ENCODE data around the gene DPYSL4. TPM values are rescaled to one million over a fixed set of nuclear protein-coding genes. Genes with fewer than 3 reads are reported as not detected.

DPYSL4 gene
- total RNA-seq, 4 donors from 2014 or later, result 0.22 to 0.94 (median 0.34) TPM; not detected in 1

GRCh38 chr10:132223611-132224342, 37.0 kb downstream of the DPYSL4 start:
- TF ChIP-seq CTCF (IDR thresholded peaks at IDR 0.05; ENCODE audit: low read depth), result no peak

DNA sequence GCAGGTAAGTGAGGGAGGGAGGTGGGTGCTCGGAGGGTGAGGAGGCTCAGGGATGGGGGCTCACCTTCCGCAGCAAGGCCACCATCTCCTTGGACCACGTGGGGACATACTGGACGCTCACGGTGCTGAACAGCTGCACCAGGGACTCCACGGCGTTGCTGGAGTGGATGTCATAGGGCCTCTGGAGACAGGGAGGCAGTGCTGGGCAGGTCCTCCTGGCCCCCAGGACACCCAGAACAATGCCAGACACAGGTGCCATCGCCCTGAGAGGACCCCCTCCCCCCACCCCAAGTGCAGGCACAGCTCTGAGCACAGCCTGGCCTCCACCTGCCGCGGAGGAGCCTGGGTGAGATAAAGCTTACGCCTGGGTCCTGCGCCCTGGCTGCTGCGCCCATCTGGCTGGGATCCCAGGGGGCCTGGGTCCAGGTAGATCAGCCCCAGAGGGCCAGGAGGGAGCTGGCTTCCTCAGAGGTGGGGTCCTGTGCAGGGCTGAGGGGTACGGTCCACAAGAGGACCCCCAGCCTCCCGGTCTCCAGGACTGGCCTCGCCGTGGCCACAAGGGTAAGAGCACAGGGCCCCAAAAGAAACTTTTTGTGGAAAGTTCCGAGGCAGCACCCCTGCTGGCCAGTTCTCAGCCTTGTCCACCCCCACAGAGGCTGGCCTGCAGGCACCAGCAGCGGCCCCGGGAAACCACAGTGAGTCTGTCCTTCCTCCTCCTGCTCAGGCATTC, 37.8 kb downstream of the DPYSL4 start:
- no peak for TF ChIP-seq CTCF (IDR thresholded peaks at IDR 0.05; ENCODE audit: low read depth)

GRCh38 chr10:132225073-132225848, 38.5 kb downstream of the DPYSL4 start:
- TF ChIP-seq CTCF (IDR thresholded peaks at IDR 0.05; ENCODE audit: low read depth), result no peak

- TF ChIP-seq CTCF (IDR thresholded peaks at IDR 0.05; ENCODE audit: low read depth), result no peak
These were observed 39.1 kb downstream of the DPYSL4 start for GRCh38 chr10:132225849-132226205.

GRCh38 chr10:132226586-132227405, 40.0 kb downstream of the DPYSL4 start:
- TF ChIP-seq CTCF (IDR thresholded peaks at IDR 0.05; ENCODE audit: low read depth), result no peak

GRCh38 chr10:132227851-132228390, 41.2 kb downstream of the DPYSL4 start:
- no peak for TF ChIP-seq CTCF (IDR thresholded peaks at IDR 0.05; ENCODE audit: low read depth)
